ENCODE data around the gene TPT1.
"Not testable (repeated sequence)": the region's sequence is repeated elsewhere in the genome, so short reads cannot be mapped to it uniquely, and the experiment has no call there.

DNA sequence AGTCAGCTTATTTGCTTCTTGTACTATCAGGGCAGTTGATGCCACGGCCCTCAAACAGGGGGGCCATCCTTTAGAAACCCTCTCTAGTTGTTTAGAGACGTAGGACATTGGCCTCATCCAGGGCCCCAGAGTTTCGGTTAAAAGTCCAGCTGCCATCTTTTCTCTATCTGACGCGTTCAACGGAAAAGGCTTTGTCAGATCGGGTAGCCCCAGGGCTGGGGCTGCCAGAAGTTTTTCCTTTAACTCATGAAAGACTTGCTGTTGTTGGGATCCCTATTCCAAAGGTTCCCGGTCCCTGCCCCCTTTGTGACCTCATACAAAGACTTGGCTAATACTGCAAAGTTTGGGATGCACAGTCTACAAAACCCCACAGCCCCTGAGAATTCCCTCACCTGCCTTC is 37.8 kb upstream of the TPT1 start:
- TF ChIP-seq, protein P1, sequence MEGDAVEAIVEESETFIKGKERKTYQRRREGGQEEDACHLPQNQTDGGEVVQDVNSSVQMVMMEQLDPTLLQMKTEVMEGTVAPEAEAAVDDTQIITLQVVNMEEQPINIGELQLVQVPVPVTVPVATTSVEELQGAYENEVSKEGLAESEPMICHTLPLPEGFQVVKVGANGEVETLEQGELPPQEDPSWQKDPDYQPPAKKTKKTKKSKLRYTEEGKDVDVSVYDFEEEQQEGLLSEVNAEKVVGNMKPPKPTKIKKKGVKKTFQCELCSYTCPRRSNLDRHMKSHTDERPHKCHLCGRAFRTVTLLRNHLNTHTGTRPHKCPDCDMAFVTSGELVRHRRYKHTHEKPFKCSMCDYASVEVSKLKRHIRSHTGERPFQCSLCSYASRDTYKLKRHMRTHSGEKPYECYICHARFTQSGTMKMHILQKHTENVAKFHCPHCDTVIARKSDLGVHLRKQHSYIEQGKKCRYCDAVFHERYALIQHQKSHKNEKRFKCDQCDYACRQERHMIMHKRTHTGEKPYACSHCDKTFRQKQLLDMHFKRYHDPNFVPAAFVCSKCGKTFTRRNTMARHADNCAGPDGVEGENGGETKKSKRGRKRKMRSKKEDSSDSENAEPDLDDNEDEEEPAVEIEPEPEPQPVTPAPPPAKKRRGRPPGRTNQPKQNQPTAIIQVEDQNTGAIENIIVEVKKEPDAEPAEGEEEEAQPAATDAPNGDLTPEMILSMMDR (conservative IDR thresholded peaks at IDR 0.05; ENCODE audit: low read depth, low read length): not testable (repeated sequence)
- not testable (repeated sequence) for TF ChIP-seq EZH2 (IDR thresholded peaks at IDR 0.05; ENCODE audit: borderline replicate concordance, low read depth, low read length, poor library complexity, severe bottlenecking)
